Islet of Langerhans (tissue), 1 donor: Measurements from ENCODE around the gene STAG3.
"Not testable (repeated sequence)": the region's sequence is repeated elsewhere in the genome, so short reads cannot be mapped to it uniquely, and the experiment has no call there.

Source experiments
- FAIRE-seq: peaks from one replicate; lab custom pipeline; 2011; peaks lifted over from hg19 to GRCh38; lab: Jason Lieb, UNC

Gene STAG3

GRCh38 chr7:100212631-100213286 is 35.0 kb downstream of the STAG3 start:
- FAIRE-seq, result no peak

DNA sequence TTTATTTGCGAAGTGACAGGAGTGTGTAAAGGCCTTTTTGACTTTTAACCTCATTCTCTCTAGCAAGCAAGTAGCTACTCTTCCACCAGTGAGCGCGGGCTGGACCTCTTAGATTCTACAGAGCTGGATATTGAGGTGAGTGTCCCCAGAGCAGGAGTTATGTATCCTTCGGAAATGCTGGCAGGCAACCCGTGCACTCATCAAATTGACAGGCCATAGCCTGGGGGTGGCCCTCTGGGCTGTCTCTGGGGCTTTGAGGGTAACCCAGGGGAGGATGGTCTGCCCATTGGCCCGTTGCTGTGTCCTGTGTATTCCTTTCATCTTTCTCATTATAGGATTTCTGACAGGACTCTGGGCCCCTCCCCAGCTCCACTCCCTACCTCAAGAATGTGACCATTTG is 36.0 kb downstream of the STAG3 start:
- FAIRE-seq, result no peak

- not testable (repeated sequence) for FAIRE-seq
These were observed 36.6 kb downstream of the STAG3 start for GRCh38 chr7:100214356-100214755.

- FAIRE-seq, result no peak
These were observed 38.2 kb downstream of the STAG3 start for GRCh38 chr7:100215895-100216294.

DNA sequence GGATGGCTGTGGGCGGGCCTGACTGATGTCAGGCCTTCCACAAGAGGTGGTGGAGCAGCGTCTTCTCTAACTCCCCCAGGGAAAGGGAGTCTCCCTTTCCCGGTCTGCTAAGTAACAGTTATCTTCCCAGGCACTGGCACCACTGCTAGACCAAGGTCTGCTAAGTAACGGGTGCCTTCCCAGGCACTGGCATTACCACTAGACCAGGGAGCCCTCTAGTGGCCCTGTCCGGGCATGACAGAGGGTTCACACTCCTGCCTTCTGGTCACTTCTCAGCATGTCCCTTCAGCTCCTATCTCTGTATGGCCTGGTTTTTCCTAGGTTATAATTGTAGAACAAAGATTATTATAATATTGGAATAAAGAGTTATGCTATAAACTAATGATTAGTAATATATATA is 40.2 kb downstream of the STAG3 start:
- FAIRE-seq, result not testable (repeated sequence)

DNA sequence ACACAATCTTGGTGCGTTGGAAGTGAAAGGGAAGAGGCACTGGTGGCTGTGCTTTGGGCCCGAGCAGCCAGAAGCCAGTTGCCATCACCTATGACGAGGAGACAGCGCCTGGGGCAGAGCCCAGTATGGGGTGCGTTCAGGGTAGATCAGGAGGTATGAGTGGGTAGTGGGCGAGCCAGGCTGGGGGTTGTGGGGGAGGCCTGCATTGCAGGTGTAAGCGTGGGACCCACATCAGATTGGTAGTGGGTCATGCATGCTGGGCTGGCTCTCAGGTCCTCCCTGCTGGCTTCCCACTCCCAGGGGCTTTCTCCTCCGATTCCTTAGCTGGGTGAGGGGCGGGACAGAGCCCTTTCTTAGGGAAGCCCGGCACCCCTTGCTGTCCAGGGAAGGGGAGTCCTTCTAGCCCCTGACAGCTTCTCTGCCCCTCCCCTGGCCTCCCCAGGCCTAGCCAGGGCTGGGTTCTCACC is 41.6 kb downstream of the STAG3 start:
- no peak for FAIRE-seq

GRCh38 chr7:100219801-100220585 is 42.3 kb downstream of the STAG3 start, which contains the start of gene PVRIG:
PVRIG (plus strand) TSS chr7:100219949; CDS start chr7:100219971, 22 bp downstream.
- FAIRE-seq, result not testable (repeated sequence)

DNA sequence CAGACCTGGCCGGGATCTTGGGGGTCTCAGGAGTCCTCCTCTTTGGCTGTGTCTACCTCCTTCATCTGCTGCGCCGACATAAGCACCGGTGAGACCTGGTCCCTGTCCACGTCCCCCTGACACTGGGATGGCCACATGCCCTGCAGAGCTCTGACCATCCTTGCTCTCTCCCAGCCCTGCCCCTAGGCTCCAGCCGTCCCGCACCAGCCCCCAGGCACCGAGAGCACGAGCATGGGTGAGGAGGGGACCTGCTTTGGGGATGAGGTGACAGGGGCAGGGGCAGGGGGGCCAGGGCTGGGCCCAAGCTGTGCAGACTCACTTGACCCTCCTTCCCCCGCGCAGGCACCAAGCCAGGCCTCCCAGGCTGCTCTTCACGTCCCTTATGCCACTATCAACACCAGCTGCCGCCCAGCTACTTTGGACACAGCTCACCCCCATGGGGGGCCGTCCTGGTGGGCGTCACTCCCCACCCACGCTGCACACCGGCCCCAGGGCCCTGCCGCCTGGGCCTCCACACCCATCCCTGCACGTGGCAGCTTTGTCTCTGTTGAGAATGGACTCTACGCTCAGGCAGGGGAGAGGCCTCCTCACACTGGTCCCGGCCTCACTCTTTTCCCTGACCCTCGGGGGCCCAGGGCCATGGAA is 43.0 kb downstream of the STAG3 start:
- no peak for FAIRE-seq

DNA sequence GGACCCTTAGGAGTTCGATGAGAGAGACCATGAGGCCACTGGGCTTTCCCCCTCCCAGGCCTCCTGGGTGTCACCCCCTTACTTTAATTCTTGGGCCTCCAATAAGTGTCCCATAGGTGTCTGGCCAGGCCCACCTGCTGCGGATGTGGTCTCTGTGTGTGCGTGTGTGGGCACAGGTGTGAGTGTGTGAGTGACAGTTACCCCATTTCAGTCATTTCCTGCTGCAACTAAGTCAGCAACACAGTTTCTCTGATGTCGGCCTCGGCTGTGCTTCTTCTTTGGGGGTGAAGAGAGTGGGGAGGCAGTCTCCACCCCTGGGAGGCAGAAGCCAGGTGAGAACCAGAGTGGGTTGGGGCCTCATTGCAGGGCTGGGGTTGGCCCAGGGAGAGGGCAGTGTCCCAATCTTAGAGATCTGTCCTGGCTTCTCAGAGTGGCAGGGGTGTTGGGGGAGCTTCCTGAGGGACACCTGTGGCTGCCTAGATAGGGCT is 43.6 kb downstream of the STAG3 start:
- no peak for FAIRE-seq

- FAIRE-seq, result no peak
These were observed 44.2 kb downstream of the STAG3 start for GRCh38 chr7:100221767-100222444.

GRCh38 chr7:100222445-100223132 is 44.9 kb downstream of the STAG3 start:
- FAIRE-seq, result no peak

DNA sequence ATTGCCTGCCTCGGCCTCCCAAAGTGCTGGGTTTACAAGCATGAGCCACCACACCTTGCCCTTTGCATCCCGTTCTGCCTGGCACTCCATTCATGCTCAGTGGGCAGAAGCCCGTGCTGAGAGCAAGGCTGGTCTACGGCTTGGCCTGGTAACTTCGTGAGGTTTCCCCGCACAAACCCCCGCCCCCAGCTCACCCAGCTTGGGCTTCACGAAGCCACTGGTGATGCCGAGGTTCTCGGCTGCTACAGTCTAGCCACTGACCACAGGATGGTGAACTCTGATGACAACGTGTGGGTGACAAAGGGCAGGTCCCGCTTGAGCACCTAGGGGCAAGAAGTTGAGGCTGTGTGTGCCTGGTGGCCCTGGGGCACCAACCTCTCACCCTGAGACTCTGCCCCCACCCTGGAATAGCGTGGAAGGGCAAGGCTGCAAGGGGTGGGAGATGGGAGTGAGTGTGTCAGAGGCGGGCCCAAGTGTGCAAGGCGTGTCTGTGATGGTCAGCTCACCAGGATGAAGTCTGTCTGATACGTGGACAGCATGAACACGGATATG is 45.7 kb downstream of the STAG3 start:
- not testable (repeated sequence) for FAIRE-seq

DNA sequence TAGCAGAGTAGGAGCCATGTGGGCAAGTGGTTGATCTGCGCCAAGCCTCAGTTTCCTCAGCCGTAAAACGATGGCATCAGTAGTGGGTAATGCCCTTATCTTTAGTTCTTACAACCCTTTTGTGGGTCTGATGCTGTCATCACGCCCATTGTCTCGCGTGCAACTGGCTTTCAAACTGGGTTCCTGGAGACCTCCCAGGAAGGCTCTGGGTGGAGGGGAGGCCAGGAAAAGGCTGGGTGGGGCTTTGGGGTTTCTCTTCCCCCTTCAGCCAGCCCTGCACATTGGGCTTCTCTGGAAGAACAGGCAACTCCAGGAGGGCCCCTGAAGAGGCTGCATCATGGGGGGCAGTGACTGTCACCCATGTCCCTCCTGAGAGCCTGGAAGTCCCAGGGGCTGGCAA is 47.2 kb downstream of the STAG3 start:
- not testable (repeated sequence) for FAIRE-seq

GRCh38 chr7:100234660-100235317 is 57.1 kb downstream of the STAG3 start:
- not testable (repeated sequence) for FAIRE-seq

DNA sequence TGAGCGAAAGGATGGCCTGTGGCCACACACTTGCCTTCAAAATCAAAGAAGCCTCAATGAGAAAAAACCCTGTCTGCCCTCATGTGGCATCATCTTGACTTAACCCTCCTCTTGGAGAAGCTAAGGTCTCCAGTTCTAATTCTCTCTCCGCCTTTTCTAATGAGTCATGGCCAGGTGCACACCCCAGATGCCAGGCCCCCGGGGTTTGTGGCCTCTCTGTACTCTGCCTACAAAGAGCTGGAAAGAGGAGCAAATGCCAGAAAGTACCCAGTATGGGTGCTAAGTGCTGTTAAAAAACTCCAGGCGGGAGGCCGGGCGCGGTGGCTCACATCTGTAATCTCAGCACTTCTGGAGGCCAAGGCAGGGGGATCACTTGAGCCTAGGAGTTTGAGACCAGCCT is 62.3 kb downstream of the STAG3 start:
- not testable (repeated sequence) for FAIRE-seq

GRCh38 chr7:100243385-100243784 is 65.7 kb downstream of the STAG3 start:
- FAIRE-seq, result not testable (repeated sequence)

DNA sequence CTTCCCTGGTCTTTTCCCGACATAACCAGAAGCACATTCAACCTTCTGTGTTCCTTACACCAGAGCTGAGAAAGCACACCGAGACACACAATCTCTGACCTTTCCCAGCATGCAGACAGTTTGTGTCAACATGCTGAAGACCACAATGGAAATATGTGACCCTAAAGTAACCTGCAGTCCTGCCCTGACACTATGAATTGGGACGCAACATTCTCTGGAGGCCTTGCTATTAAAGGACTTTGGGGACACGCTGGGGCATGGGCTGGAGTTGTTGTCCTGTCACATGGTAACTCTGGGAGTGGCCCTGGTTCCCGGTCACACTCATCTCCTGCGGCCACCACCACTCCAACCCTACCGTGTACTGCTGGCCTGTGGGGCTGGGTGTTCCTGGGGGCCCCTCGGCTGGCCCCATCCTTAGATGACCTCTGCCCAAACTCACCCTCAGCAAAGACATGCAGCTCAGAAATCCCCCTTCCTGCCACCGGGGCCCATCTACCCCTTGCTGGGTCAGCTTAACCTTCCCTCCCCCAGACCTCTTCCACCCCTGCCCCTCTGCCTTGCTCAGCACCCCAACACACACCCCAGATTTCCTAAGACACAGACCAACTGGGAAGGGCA is 67.4 kb downstream of the STAG3 start:
- not testable (repeated sequence) for FAIRE-seq

DNA sequence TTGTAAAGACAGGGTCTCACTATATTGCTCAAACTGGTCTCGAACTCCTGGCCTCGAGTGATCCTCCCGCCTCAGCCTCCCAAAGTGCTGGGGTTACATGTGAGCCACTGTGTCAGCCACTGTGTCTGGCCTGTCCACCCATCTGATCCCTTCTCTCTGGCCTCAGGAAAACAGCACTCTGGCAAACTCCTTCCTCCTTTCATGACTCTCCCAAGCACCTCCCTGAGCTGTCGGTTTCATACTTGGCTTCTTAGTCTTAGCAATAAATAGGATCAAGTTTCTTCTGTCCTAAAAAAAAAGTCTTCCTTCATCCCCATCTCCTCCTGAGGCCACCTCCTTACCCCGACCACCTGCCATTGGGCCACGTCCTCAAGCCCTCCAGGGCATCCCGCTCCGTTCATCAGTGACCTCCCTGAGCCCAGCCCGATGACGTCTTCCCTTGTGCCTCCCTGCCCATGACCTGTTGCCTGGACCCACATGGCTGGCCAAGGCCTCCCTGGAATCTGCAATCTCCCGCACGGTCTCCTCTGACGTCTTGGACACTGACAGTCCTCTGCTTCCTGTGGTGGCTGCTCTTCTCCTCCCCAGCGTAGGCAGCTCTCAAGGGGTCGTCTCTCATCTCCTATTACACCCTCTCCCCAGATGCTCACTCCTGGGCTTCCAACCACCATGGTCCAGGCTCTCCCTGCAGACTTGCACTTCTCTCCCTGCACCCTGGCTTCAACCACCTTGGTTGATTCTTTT is 68.6 kb downstream of the STAG3 start:
- FAIRE-seq, result not testable (repeated sequence)

DNA sequence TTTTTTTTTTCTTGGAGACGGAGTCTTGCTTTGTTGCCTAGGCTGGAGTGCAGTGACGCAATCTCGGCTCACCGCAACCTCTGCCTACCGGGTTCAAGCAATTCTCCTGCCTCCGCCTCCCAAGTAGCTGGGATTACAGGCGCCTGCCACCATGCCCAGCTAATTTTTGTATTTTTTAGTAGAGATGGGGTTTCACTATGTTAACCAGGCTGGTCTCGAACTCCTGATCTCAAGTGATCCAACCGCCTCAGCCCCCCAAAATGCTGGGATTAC is 69.1 kb downstream of the STAG3 start:
- not testable (repeated sequence) for FAIRE-seq
